ENCODE data around the gene PYM1.

PYM1 gene

DNA sequence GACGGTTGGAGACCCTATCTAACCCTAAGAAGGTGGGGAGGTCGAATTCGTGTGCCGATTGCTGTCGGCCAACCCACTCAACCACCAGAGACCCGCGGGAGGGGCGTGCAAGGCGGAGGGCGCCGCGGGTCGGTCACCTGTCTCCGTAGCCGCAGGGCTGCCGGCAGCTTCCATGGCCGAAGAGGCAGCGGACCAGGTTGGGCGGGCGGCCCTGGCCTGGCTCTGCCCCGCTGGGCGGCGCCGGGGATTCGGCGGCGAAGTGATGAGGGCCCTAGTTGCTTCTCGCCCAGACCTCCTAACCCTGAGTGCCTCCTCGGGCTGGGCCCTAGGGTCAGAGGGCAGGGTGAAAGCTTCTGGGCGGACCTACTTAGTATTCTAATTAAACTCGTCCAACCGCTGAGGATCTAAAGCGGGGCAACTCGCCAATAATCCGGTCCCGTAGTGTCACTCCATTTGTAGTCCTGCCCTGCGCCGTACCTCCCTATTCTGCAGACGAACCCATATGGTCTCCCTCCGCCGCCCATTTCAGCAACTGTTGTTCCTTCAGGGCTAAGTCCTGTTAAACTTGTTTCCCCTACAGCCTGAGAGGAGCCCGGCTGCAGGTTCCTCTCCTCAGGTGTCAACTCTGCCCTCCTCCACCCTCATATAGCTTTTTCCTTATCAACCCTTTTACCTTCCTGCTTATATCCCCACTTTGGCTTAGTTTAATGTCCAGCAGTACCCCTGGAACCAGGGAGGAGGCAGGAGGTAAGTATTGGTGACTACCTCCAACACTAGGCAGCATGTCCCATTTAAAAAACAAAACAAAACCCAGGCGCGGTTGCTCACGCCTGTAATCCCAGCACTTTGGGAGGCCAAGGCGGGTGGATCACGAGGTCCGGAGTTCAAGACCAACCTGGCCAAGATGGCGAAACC lies at the start of gene PYM1:
TSS of gene PYM1 (minus strand) at position 307 of the 915 bp plus-strand sequence. CDS start at position 174, 133 bp downstream.
- DNase-seq (ENCODE audit: low read depth) = no peak

DNA sequence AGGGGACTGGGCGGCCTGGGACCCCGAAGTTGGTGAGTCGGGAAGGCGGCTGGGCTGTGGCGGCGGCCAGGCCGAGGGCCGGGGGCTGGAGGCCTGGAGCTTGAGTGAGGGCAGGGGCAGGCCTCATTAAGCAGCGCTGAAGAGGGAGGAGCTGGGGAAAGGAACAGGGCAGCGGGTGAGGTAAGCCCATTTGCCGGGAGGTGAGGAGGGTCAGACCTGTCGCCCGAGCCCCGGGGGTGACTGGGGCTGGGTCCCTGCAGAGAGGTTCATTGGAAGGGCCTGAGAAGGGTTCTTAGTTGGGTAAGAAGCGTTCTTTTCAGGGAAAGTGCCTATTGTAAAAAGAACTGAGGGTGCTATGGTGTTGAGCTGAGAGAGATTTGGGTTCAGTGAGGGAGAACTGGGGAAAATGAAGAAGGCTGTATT lies 46.6 kb upstream of the PYM1 start:
- no peak for DNase-seq (ENCODE audit: low read depth)

DNA sequence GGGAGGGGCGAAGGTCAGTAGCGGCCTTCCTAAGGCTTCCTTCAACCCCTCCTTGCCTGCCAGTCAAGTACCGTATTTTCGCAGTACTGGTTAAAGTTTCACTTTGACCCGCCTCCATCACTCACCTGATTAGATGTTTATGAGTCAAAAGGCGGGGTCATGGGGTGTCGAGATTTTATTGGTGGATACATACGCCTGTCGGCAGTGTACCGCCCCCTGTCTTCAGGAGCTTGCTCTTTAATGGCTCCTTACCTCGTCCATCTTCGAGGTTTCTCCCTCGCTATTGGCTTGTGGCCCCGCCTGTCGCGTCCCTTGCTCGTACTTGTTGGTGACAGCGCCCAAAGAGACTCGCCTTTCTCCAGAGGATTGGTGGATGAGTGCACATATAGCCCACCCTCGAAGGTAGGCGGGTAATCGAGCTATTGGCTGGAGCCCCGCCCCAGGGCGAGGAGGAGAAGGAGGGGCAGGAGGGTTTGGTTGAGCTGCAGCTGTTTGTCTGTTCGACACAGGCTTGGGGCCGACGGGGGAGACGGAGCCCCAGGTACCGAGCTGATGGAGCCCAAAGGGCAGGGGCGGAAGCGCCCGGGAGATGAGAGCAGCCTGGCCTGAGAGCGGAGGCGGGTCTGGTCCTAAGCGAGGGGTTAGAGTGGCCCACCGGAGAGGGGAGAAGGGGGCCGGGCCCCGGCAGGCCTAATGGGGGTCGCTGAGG lies 46.1 kb upstream of the PYM1 start, which contains the start of gene RAB5B:
TSS of gene RAB5B (plus strand) at position 480 of the 709 bp plus-strand sequence. CDS start 12,883 bp downstream, outside the sequence.
- DNase-seq (ENCODE audit: low read depth) = peak; percentile 95

DNA sequence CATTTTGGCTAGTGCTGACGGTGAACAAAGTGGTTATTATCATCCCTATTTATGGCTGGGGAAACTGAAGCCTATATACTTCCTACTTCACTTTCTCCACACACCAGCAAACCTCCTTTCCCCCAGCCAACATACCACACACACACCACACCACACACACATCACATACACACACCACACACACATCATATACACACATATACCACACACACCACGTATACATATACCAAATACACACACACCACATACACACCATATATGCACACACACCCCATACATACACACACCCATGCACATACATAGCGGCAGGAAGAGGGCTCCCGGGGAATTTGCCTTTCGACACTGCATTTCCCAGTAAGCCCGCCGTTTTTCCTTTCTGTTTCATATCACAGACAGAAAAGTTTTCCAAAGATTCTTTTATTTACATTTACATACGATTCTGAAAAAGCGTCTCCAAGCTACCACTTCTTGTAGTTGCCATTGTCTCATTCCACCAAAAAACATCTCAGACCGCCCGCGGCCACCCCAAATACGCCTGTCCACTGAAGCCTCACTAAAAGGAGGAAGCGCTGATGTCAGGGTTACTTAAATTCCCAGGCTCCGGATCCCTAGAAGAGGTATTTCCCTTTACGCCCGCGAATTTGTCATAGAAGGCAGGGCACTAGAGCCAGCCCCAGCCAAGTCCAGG lies 45.4 kb upstream of the PYM1 start:
- no peak for DNase-seq (ENCODE audit: low read depth)

DNA sequence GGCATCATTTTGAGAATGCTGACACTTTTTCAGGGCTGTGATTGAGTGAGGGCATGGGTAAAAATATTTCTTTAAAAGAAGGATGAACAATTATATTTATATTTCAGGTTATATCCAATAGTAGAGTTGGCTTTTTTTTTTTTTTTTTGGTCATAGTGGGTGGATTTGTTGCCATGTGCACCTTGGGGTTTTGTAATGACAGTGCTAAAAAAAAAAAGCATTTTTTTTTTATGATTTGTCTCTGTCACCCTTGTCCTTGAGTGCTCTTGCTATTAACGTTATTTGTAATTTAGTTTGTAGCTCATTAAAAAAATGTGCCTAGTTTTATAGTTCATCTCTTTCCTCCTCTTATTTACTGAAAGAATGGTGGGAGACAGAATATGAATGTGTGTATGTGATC lies 44.8 kb upstream of the PYM1 start:
- DNase-seq (ENCODE audit: low read depth) = no peak

DNA sequence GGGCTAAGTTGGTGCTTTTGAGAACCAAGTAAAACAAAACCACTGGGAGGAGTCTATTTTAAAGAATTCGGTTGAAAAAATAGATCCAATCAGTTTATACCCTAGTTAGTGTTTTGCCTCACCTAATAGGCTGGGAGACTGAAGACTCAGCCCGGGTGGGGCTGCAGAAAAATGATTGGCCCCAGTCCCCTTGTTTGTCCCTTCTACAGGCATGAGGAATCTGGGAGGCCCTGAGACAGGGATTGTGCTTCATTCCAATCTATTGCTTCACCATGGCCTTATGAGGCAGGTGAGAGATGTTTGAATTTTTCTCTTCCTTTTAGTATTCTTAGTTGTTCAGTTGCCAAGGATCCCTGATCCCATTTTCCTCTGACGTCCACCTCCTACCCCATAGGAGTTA lies 44.3 kb upstream of the PYM1 start:
- DNase-seq (ENCODE audit: low read depth) = no peak

DNA sequence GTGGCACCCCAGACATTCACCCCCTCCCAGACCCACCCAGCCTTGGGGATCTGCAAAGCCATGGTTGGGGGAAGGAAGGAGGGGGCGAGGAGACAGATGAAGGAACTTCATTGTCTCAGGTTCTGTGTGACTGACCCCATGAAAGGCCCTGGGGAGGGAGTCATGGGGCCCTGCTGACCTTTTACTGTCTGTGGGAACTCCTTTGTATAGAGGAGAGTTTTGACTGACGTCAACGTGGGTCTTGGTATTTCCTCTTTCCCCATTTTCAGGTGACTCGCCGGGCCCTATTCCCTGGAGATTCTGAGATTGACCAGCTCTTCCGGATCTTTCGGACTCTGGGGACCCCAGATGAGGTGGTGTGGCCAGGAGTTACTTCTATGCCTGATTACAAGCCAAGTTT lies 43.1 kb upstream of the PYM1 start:
- no peak for DNase-seq (ENCODE audit: low read depth)

DNA sequence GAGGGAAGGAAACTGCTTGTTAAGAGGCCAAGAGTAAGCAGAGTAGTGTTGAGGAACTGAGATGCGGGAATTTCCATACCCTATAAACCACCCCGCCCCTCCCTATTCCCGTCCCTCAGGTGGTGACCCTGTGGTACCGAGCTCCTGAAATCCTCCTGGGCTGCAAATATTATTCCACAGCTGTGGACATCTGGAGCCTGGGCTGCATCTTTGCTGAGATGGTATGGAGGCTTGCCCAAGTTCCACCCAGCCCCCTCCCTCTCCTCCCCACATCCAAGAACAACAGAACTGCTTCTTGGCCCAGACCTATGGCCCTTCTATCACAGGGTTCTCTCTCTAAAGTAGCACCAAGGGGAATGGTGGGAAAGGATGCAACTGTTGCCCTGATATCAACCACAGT lies 41.7 kb upstream of the PYM1 start:
- no peak for DNase-seq (ENCODE audit: low read depth)

DNA sequence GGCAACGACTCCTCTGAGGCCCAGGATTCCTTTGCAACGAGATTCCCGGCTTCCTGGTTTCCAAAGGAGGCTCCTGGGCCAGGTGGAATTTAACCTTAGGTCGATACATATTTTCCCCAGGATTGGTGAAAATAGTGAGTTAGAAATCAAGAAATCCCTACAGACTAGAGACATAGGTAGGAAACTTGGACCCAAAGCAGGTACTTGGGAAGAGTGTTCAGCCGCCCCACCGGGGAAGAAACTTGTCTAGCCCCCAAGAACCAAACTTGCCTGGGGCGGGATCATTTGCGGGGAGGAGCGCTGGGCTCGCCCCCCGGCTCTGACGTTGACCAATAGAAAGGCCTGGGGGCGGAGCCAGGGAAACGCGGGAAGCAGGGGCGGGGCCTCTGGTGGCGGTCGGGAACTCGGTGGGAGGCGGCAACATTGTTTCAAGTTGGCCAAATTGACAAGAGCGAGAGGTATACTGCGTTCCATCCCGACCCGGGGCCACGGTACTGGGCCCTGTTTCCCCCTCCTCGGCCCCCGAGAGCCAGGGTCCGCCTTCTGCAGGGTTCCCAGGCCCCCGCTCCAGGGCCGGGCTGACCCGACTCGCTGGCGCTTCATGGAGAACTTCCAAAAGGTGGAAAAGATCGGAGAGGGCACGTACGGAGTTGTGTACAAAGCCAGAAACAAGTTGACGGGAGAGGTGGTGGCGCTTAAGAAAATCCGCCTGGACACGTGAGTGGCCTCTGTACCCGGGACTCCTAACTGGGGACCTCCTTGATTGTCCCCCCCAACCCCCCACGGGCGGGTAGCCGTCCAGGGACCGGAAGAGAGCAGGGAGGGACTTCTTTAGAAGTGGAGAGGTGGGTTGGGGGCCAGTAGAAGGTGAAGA lies 39.0 kb upstream of the PYM1 start, which contains the start of gene CDK2:
TSS of gene CDK2 (plus strand) at position 423 of the 874 bp plus-strand sequence. CDS start at position 602, 179 bp downstream.
- DNase-seq (ENCODE audit: low read depth) = peak; percentile 89

DNA sequence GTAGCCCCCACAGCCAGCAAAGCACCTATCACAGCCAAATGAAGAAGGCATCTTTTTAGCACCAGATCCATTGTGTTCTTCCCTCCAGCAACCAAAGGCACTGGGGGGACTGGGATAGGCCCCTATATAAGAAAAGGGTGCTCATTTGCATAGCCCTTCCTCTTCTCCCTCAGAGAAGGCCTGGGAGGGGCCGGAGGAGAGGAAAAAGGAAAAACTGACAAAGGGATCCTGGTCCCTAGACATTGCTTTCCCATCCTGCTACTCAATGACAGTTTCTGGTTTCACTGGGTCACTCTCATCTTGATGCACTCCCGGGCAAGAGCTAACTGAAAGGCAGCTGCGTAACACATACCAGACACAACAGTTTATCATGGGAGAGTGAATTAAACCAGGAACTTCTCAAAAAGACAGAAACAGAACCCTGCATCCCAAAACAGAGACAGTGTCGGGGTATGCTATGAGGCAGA lies 38.3 kb upstream of the PYM1 start, which contains the start of gene PMEL:
TSS of gene PMEL (minus strand) at position 102 of the 467 bp plus-strand sequence. CDS start at position 71, 31 bp downstream.
- DNase-seq (ENCODE audit: low read depth) = no peak

DNA sequence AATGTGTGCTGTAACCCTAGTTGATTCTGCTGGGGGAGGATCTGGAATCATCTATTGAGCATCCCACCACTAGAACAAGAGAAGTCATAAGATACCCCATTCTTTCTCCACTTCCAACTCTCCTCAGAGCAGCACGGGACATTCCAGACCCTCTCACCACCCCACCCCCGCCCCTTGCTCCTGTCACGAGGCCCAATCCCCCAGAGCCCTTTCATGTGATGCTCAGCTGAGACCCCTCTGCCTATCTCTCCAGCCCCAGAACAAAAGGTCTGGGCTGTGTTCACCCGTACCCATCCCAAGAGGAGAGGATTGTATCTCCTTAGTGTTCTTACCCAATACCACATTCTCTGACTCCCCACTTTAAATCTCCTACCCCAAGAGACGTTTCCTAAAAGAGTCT lies 37.5 kb upstream of the PYM1 start:
- no peak for DNase-seq (ENCODE audit: low read depth)

DNA sequence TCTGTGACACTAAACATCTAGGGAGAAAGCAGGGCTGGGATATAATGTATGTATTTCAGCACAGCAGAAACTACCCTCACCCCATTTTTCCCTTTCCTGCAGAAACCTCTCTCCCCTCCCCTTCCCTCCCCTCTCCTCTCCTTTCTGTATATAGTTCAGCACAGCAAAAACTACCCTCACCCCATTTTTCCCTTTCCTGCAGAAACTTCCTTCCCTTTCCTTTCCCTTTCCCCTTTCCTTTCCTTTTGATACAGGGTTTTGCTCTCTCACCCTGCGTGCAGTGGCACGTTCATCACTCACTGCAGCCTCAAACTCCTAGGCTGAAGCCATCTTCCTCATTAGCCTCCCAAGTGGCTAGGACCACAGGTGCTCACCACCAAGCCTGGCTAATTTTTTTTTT lies 36.1 kb upstream of the PYM1 start:
- DNase-seq (ENCODE audit: low read depth) = no peak

DNA sequence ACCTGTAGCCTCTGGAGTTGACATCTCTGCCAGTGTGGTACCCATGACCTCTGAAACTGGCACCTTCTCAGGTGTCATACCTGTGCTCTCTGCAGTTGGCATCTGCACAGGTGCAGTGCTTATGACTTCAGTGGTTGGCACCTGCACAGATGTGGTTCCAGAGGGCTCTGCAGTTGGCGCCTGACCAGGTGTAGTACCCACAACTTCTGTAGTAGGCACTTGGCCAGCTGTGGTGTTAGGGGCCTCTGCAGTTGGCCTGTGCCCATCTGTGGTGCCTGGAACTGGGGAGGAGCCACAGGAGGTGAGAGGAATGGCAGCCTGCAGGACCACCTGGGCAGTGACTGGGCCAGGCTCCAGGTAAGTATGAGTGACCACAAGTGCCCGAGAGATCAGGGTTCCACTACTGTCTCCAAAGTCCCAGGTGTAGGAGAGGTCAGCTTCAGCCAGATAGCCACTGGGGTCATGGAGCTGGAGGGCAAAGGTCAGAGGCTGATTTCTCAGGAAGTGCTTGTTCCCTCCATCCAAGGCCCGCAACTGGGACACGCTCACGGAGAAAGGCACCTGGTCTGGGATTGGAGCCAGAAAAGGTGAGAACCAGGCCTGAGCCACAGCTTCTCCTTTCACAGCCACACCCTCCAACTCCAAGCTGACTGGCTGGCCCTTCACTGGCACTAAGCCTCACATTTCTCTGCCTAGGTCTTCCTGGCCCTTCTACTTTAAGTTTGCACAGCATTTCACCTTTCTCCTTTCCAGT lies 29.6 kb upstream of the PYM1 start:
- no peak for DNase-seq (ENCODE audit: low read depth)

DNA sequence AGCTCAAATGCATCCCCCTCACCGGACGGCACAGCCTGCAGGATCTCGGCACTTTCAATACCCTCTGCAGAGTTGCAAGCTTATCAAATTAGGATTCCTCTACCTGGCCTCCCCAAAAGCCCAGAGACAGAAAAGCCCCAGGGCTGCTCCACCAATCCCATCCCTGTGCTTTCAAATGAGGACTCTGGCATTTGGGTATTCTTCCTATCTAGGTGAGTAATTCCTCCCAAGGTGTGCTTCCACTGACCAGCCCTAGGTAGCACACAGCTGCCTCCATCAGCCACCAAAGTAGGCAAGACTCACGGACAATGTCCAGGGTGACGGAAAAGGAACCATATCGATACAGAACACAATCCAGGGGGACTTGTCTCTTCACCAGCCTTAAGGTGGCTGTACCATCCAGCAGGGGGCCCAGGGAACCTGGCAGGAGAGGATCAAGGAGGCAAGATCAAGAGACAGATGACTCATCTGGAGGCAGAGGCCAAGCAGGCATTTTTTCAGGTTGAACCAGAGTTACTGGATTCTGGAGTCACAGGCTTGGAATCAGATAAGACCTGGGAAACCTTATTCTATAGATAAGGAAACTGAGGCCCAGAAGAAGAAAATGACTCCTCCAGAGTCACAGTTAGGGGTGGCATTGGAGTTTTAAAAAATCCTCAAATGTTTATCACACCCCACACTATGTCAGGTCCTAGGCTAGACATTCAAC lies 28.3 kb upstream of the PYM1 start:
- DNase-seq (ENCODE audit: low read depth) = no peak

DNA sequence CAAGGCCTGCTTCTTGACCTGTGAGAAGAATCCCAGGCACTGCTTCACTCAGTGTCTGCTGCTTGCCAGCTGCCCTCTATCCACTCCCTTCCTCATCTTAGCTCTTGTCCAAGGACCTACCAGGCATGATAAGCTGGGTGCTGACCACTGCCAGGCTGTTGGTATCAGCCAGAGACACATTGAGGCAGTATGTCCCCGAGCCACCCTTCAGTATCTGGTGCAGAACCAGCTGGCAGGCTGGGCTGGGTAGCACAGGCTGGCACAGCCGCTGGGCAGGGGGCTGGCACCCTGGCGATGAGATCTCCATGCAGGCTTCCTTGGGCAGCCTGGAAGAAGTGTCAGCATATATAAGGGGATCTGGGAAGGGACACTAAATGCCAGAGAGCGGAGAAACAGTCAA lies 27.6 kb upstream of the PYM1 start:
- no peak for DNase-seq (ENCODE audit: low read depth)

DNA sequence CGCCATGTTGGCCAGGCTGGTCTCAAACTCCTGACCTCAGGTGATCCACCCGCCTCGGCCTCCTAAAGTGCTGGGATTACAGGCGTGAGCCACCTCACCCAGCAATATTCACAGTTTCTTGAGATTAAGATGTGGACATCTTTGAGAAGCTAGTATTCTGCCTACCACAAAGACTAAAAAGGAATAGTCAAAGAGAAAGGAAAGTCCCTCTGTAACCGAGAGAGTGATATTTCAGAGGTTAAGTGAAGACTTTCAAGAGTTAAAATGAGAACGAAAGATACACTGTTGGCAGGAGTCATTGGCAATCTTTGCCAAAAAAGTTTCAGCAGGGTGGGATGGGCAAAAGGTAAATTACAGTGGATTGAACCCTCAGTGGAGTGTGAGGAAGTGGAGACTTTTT lies 18.9 kb upstream of the PYM1 start:
- DNase-seq (ENCODE audit: low read depth) = no peak

DNA sequence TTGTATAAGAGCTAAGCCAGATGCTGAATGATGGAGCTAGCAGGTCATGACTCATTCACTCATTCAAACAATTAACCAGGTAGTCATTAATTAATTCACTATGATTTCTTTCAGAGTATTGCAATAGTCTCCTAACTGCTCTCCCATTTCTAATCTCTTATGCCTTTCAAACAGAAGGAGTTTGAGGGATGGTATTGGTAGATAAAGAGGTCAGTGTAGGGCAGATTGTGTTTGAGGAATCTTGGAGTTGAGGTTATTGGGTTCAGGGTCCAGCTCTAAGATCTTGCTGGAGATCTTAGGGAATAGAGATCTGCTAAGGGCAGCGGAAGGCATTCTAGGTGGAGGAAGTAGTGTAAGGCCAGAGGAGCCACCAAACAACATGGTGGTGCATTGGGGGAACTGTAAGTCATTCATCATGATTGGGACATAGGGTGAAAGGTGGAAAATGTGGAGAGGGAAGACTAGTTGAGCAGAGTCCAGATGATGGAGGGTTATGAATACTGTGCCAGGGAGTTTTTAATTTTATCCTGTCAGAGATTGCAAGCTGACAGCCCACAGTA lies 15.0 kb upstream of the PYM1 start:
- DNase-seq (ENCODE audit: low read depth) = no peak

DNA sequence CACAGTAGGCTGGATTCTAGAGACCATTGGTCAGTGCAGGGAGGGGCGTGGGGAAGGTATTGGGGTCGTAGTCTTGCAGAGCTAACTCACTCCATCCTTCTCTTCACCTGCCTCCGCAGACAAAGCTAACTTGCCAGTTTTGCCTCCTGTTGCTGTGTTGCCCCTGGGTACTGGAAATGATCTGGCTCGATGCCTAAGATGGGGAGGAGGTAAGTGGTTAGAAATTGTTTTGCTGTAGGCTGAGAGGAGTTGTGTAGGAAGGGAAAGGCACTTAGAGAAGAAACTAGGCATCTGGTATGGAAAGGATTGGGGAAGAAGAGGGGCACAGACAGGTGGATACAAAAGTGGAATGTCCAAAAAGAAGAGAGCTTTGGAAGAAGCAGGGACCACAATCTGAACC lies 14.4 kb upstream of the PYM1 start:
- no peak for DNase-seq (ENCODE audit: low read depth)

DNA sequence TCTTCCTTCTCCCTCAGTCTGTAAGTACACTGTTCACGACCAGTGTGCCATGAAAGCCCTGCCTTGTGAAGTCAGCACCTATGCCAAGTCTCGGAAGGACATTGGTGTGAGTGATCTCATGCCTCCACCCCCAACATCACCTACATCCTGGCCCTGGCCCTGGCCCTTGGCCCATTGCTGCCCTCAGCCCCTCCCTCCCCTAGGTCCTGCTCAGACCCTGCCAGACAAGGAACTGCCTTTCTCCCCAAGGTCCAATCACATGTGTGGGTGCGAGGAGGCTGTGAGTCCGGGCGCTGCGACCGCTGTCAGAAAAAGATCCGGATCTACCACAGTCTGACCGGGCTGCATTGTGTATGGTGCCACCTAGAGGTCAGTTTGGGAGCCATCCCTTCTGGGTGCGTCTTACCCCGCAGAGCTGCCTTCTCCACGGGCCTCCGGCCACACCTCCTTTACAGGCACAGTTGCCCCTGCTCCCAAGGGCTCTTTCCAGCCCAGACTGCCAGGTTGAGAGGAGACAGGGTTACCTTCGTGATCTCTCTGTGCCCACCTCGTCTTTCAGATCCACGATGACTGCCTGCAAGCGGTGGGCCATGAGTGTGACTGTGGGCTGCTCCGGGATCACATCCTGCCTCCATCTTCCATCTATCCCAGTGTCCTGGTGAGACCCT lies 12.5 kb upstream of the PYM1 start:
- peak; percentile 77 for DNase-seq (ENCODE audit: low read depth)
